Chondrocyte (in vitro differentiated cells): ENCODE data around the gene FLG2. TPM values are rescaled to one million over a fixed set of nuclear protein-coding genes. Genes with fewer than 3 reads are reported as not detected.

Source experiments
- DNase-seq: peaks from one replicate; pipeline ENCODE4 v3.0.0; 2021; ENCODE audit warnings: mixed read lengths, low spot score
- H3K27ac Mint-ChIP-seq: one replicate; pipeline ENCODE4 v1.8.0; 2021; ENCODE audit warnings: mild to moderate bottlenecking, moderate library complexity, mixed read lengths; ENCODE audit not compliant: unreplicated experiment
- H3K27me3 Mint-ChIP-seq: 2 replicates; pipeline ENCODE4 v1.8.0; 2021; ENCODE audit warnings: low read depth, mixed read lengths
- H3K36me3 Mint-ChIP-seq: 2 replicates; pipeline ENCODE4 v1.8.0; 2021; ENCODE audit warnings: low read depth, mixed read lengths
- H3K4me1 Mint-ChIP-seq: 2 replicates; pipeline ENCODE4 v1.8.0; 2021; ENCODE audit warnings: low read depth, mild to moderate bottlenecking, mixed read lengths
- H3K4me3 Mint-ChIP-seq: one replicate; pipeline ENCODE4 v1.8.0; 2021; ENCODE audit warnings: mild to moderate bottlenecking, moderate library complexity, mixed read lengths; ENCODE audit not compliant: unreplicated experiment
- H3K9me3 Mint-ChIP-seq: 2 replicates; pipeline ENCODE4 v1.8.0; 2021; ENCODE audit warnings: low read depth, mixed read lengths
- CTCF ChIP-seq: fragments of 200-600 bp; sonication (generic); IDR thresholded peaks from 2 replicates; pipeline ENCODE4 v1.5.0; 2021; ENCODE audit warnings: antibody characterized with exemption, mild to moderate bottlenecking, moderate library complexity
- long read RNA-seq: library from polyadenylated mRNA; stranded (forward); transcript quantifications from one replicate; pipeline ENCODE4 v2.0.0, GENCODE V29; 2021
- total RNA-seq: library from RNA; stranded (reverse); gene quantifications from 3 replicates; pipeline ENCODE4 v1.2.1, GENCODE V29; 2021

Gene FLG2
- not detected in 3 replicates for total RNA-seq
- long read RNA-seq: 0 reads

- no peak for TF ChIP-seq CTCF
Measured at GRCh38 chr1:152359906-152360305, at the start of gene FLG2. Gene FLG2 (minus strand): TSS chr1:152360006. CDS start chr1:152358884, 1,122 bp downstream.

GRCh38 chr1:152408664-152409063 is 48.9 kb upstream of the FLG2 start:
- H3K4me1 Mint-ChIP-seq: no peaks in the 10 kb centered on the region
- H3K9me3 Mint-ChIP-seq: peaks cover 7% of the 10 kb centered on the region
- DNase-seq: no peak
- no peak for TF ChIP-seq CTCF
- H3K36me3 Mint-ChIP-seq: no peaks in the 10 kb centered on the region
- no peak overlapping the region for H3K27ac Mint-ChIP-seq
- H3K27me3 Mint-ChIP-seq: no peaks in the 10 kb centered on the region
- H3K4me3 Mint-ChIP-seq: no peak overlapping the region

More at GRCh38 chr1:152359906-152360305, at the start of gene FLG2:
- Mint-ChIP-seq H3K36me3 (no peaks in the 10 kb centered on the region), H3K9me3 (peaks cover 21% of the 10 kb centered on the region), H3K27me3 (no peaks in the 10 kb centered on the region), H3K27ac (no peak within 1 kb of the TSS), H3K4me3 (no peak within 1 kb of the TSS), H3K4me1 (no peaks in the 10 kb centered on the region)
- no peak for DNase-seq

- no peak for TF ChIP-seq CTCF
- no peaks in the 10 kb centered on the region for H3K36me3 Mint-ChIP-seq
- no peaks in the 10 kb centered on the region for H3K4me1 Mint-ChIP-seq
- H3K27me3 Mint-ChIP-seq: no peaks in the 10 kb centered on the region
- no peak overlapping the region for H3K27ac Mint-ChIP-seq
- DNase-seq: no peak
- peaks cover 4% of the 10 kb centered on the region for H3K9me3 Mint-ChIP-seq
- H3K4me3 Mint-ChIP-seq: no peak overlapping the region
Measured at GRCh38 chr1:152398812-152399698, 39.2 kb upstream of the FLG2 start.

GRCh38 chr1:152397474-152397873 is 37.7 kb upstream of the FLG2 start:
- no peaks in the 10 kb centered on the region for H3K36me3 Mint-ChIP-seq
- TF ChIP-seq CTCF: no peak
- no peak for DNase-seq
- peaks cover 4% of the 10 kb centered on the region for H3K9me3 Mint-ChIP-seq
- no peaks in the 10 kb centered on the region for H3K4me1 Mint-ChIP-seq
- H3K27me3 Mint-ChIP-seq: no peaks in the 10 kb centered on the region
- no peak overlapping the region for H3K4me3 Mint-ChIP-seq
- H3K27ac Mint-ChIP-seq: no peak overlapping the region

- peaks cover 9% of the 10 kb centered on the region for H3K9me3 Mint-ChIP-seq
Measured at GRCh38 chr1:152394151-152394550, 34.3 kb upstream of the FLG2 start.

More at GRCh38 chr1:152394151-152394550, 34.3 kb upstream of the FLG2 start:
- Mint-ChIP-seq H3K27me3 (peaks cover 3% of the 10 kb centered on the region), H3K36me3 (no peaks in the 10 kb centered on the region), H3K4me1 (no peaks in the 10 kb centered on the region), H3K27ac (no peak overlapping the region), H3K4me3 (no peak overlapping the region)
- no peak for DNase-seq
- TF ChIP-seq CTCF: no peak
